WTC11 (cell line): ENCODE results near the gene BRICD5. TPM values are rescaled to one million over a fixed set of nuclear protein-coding genes. Genes with fewer than 3 reads are reported as not detected.

Source experiments
- ATAC-seq: fragments of 200-7000 bp; cut with Tn5 transposase; 2 replicates; pipeline ENCODE4 v1.10.0; 2021; ENCODE audit warnings: mild to moderate bottlenecking, moderate library complexity
- CTCF ChIA-PET: fragments of 300-600 bp; sonication (Branson Sonifier 250); formaldehyde crosslinking; loops from one replicate; lab custom pipeline; 2021; ENCODE audit warnings: antibody characterized with exemption; lab: Charles Lee
- POLR2A ChIA-PET: fragments of 350-600 bp; sonication (Branson Sonifier 250); formaldehyde crosslinking; loops from one replicate; lab custom pipeline; 2021; ENCODE audit warnings: antibody characterized with exemption; lab: Charles Lee
- DNase-seq: peaks from one replicate; pipeline ENCODE4 v3.0.0; 2021; ENCODE audit warnings: low spot score
- H3K27ac Mint-ChIP-seq: 2 replicates; pipeline ENCODE4 v1.8.0; 2021; ENCODE audit warnings: mixed read lengths
- H3K27me3 Mint-ChIP-seq: 2 replicates; pipeline ENCODE4 v1.8.0; 2021; ENCODE audit warnings: low read depth, mild to moderate bottlenecking, moderate library complexity, mixed read lengths
- H3K36me3 Mint-ChIP-seq: 2 replicates; pipeline ENCODE4 v1.8.0; 2021; ENCODE audit warnings: mixed read lengths
- H3K4me1 Mint-ChIP-seq: 2 replicates; pipeline ENCODE4 v1.8.0; 2022; ENCODE audit warnings: mixed read lengths
- H3K4me3 Mint-ChIP-seq: 2 replicates; pipeline ENCODE4 v1.8.0; 2021; ENCODE audit warnings: mild to moderate bottlenecking, moderate library complexity, mixed read lengths
- H3K9me3 Mint-ChIP-seq: 2 replicates; pipeline ENCODE4 v1.8.0; 2021; ENCODE audit warnings: mixed read lengths
- ATF1 ChIP-seq: sonication (generic); formaldehyde crosslinking; IDR thresholded peaks from 2 replicates; pipeline ENCODE4 v1.8.1; 2023; ENCODE audit warnings: mild to moderate bottlenecking, moderate library complexity, missing genetic modification reagents
- ATF6 ChIP-seq: sonication (generic); formaldehyde crosslinking; IDR thresholded peaks from 2 replicates; pipeline ENCODE4 v1.8.1; 2023; ENCODE audit warnings: mild to moderate bottlenecking, missing genetic modification reagents
- ELF4 ChIP-seq: sonication (generic); formaldehyde crosslinking; IDR thresholded peaks from 2 replicates; pipeline ENCODE4 v1.8.1; 2022; ENCODE audit warnings: low read depth, mild to moderate bottlenecking, moderate library complexity, missing genetic modification reagents
- EMX1 ChIP-seq: fragments of 250-450 bp; sonication (Bioruptor Pico); IDR thresholded peaks from 2 replicates; pipeline ENCODE4 v1.8.0; 2021; ENCODE audit warnings: mild to moderate bottlenecking
- ERG ChIP-seq: fragments of 250-450 bp; sonication (Bioruptor Pico); IDR thresholded peaks from 2 replicates; pipeline ENCODE4 v1.8.0; 2021; ENCODE audit warnings: mild to moderate bottlenecking
- ETV6 ChIP-seq: sonication (generic); formaldehyde crosslinking; IDR thresholded peaks from 2 replicates; pipeline ENCODE4 v1.8.1; 2022; ENCODE audit warnings: mild to moderate bottlenecking, missing genetic modification reagents
- FOXJ3 ChIP-seq: sonication (generic); formaldehyde crosslinking; IDR thresholded peaks from 2 replicates; pipeline ENCODE4 v1.9.0; 2021; ENCODE audit warnings: missing genetic modification reagents, mild to moderate bottlenecking, borderline replicate concordance
- FOXP1 ChIP-seq: sonication (generic); formaldehyde crosslinking; IDR thresholded peaks from 2 replicates; pipeline ENCODE4 v1.8.0; 2022; ENCODE audit warnings: missing genetic modification reagents, mild to moderate bottlenecking, moderate library complexity, borderline replicate concordance
- GABPB1 ChIP-seq: sonication (generic); formaldehyde crosslinking; IDR thresholded peaks from 2 replicates; pipeline ENCODE4 v1.8.1; 2023; ENCODE audit warnings: mild to moderate bottlenecking, missing genetic modification reagents
- NFATC4 ChIP-seq: fragments of 250-450 bp; sonication (Bioruptor Pico); IDR thresholded peaks from 2 replicates; pipeline ENCODE4 v1.9.0; 2021; ENCODE audit warnings: mild to moderate bottlenecking
- NR1H2 ChIP-seq: sonication (generic); formaldehyde crosslinking; IDR thresholded peaks from 2 replicates; pipeline ENCODE4 v1.9.0; 2021; ENCODE audit warnings: mild to moderate bottlenecking, moderate library complexity, missing genetic modification reagents
- PRRX2 ChIP-seq: fragments of 250-450 bp; sonication (Bioruptor Pico); IDR thresholded peaks from 2 replicates; pipeline ENCODE4 v1.8.0; 2021; ENCODE audit warnings: mild to moderate bottlenecking
- RELA ChIP-seq: sonication (generic); formaldehyde crosslinking; IDR thresholded peaks from 2 replicates; pipeline ENCODE4 v1.8.1; 2022; ENCODE audit warnings: missing genetic modification reagents, mild to moderate bottlenecking, borderline replicate concordance
- SMAD3 ChIP-seq: sonication (generic); formaldehyde crosslinking; IDR thresholded peaks from 2 replicates; pipeline ENCODE4 v1.8.0; 2022; ENCODE audit warnings: missing genetic modification reagents, mild to moderate bottlenecking, borderline replicate concordance
- ZNF138 ChIP-seq: sonication (generic); formaldehyde crosslinking; conservative IDR thresholded peaks from 2 replicates; pipeline ENCODE4 v1.8.1; 2022; ENCODE audit warnings: mild to moderate bottlenecking, moderate library complexity, missing genetic modification reagents
- ZNF317 ChIP-seq: sonication (generic); formaldehyde crosslinking; IDR thresholded peaks from 2 replicates; pipeline ENCODE4 v1.8.1; 2023; ENCODE audit warnings: low read depth, mild to moderate bottlenecking, moderate library complexity, missing genetic modification reagents, borderline replicate concordance
- total RNA-seq: library from RNA; stranded (reverse); gene quantifications from 3 replicates; pipeline ENCODE4 v1.2.3, GENCODE V29; 2021
- TF ChIP-seq, protein P1 (sequence below): sonication (generic); formaldehyde crosslinking; IDR thresholded peaks from 2 replicates; pipeline ENCODE4 v1.8.0; 2022; ENCODE audit warnings: mild to moderate bottlenecking, missing genetic modification reagents

BRICD5 gene
- total RNA-seq, 1 experiment from 2014 or later, result 13.6 TPM

- TF ChIP-seq ERG (CRISPR knock-in tag) (no peak), SMAD3 (CRISPR knock-in tag) (no peak), NR1H2 (CRISPR knock-in tag) (no peak)
Observed at GRCh38 chr16:2210009-2210332, 692 bp downstream of the BRICD5 start (continued).

GRCh38 chr16:2209258-2210008 is 1.2 kb downstream of the BRICD5 start:
- peaks cover 25% of the 10 kb centered on the region for H3K36me3 Mint-ChIP-seq
- H3K9me3 Mint-ChIP-seq, result no peaks in the 10 kb centered on the region
- H3K27me3 Mint-ChIP-seq, result no peaks in the 10 kb centered on the region; the same call in 1 of the 2 replicates
- no peak overlapping the region for H3K27ac Mint-ChIP-seq
- ChIA-PET POLR2A (interaction anchor here (0.5 to 1.9 kb wide), 4 partner anchors 42 to 162 kb away, joined by 4 to 10 read pairs (median 6); partner anchors contain the start of genes ECI1, NTHL1, TRAF7 and TSC2), CTCF (interaction anchor here (0.5 to 3.4 kb wide), 2 partner anchors 15 to 281 kb away, joined by 3 to 28 read pairs; no protein-coding TSS in a partner anchor)
- H3K4me1 Mint-ChIP-seq, result peaks cover 34% of the 10 kb centered on the region
- no peak for DNase-seq
- TF ChIP-seq FOXP1 (CRISPR knock-in tag) (no peak), ELF4 (CRISPR knock-in tag) (no peak), ZNF317 (CRISPR knock-in tag) (no peak), GABPB1 (no peak), ATF1 (no peak)
- ATAC-seq, result no peak
- no peak overlapping the region for H3K4me3 Mint-ChIP-seq

GRCh38 chr16:2208772-2209171 is 1.9 kb downstream of the BRICD5 start:
- DNase-seq (no peak), ATAC-seq (no peak)
- H3K4me1 Mint-ChIP-seq, result peaks cover 36% of the 10 kb centered on the region
- no peak overlapping the region for H3K27ac Mint-ChIP-seq
- ChIA-PET POLR2A (no interaction called here), CTCF (interaction anchor here (3.4 kb wide), 1 partner anchor 14 kb away, joined by 28 read pairs; no protein-coding TSS in a partner anchor)
- H3K36me3 Mint-ChIP-seq, result peaks cover 25% of the 10 kb centered on the region
- no peaks in the 10 kb centered on the region for H3K9me3 Mint-ChIP-seq
- peaks cover 1% of the 10 kb centered on the region for H3K27me3 Mint-ChIP-seq
- no peak for TF ChIP-seq ZNF138 (CRISPR knock-in tag)
- no peak for TF ChIP-seq FOXJ3 (CRISPR knock-in tag)
- TF ChIP-seq PRRX2, result no peak
- TF ChIP-seq GABPB1, result no peak
- H3K4me3 Mint-ChIP-seq, result no peak overlapping the region

DNA sequence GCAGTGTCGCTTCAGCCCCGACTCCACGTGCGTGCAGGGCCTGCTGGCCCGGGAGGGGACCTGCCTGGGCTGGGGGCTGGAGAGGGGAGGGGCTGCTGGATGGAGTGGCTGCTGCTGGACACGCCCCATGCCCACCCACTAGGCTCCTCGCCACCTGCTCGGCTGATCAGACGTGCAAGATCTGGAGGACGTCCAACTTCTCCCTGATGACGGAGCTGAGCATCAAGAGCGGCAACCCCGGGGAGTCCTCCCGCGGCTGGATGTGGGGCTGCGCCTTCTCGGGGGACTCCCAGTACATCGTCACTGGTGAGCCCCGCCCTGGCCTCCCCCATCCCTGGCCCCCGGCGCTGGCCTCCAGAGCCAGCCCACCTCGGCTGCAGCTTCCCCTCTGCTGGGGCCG is 2.4 kb downstream of the BRICD5 start:
- Mint-ChIP-seq H3K4me3 (no peak overlapping the region), H3K36me3 (peaks cover 22% of the 10 kb centered on the region), H3K27me3 (peaks cover 5% of the 10 kb centered on the region), H3K4me1 (peaks cover 32% of the 10 kb centered on the region), H3K27ac (no peak overlapping the region), H3K9me3 (no peaks in the 10 kb centered on the region)
- ChIA-PET CTCF (interaction anchor here (3.4 kb wide), 1 partner anchor 14 kb away, joined by 28 read pairs; no protein-coding TSS in a partner anchor), POLR2A (no interaction called here)
- DNase-seq (no peak), ATAC-seq (no peak)
- TF ChIP-seq NR1H2 (CRISPR knock-in tag), result no peak

DNA sequence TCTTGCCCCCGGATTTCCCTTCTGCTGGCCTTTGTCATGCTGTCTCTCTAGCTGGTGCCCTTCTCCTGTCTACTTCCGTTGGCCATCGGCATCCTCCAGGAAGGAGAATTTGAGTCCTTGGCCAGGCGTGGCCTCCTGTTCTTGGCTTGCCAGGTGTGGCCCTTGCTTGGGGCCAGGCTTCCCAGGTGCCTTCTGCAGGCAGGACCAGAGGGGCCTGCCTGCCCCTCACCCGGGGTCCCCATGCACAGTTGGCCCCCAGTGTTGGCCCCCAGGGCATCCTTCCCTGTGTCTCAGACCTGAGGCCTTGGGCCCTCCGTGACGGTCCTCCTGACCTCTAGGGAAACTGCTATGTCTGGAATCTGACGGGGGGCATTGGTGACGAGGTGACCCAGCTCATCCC is 2.8 kb downstream of the BRICD5 start:
- no peak for TF ChIP-seq FOXP1 (CRISPR knock-in tag)
- TF ChIP-seq NFATC4 (CRISPR knock-in tag), result no peak
- TF ChIP-seq ETV6 (CRISPR knock-in tag), result no peak
- TF ChIP-seq, protein P1, sequence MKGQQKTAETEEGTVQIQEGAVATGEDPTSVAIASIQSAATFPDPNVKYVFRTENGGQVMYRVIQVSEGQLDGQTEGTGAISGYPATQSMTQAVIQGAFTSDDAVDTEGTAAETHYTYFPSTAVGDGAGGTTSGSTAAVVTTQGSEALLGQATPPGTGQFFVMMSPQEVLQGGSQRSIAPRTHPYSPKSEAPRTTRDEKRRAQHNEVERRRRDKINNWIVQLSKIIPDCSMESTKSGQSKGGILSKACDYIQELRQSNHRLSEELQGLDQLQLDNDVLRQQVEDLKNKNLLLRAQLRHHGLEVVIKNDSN (CRISPR knock-in tag), result no peak
- no peak for TF ChIP-seq RELA
- TF ChIP-seq ATF6 (CRISPR knock-in tag), result no peak
- TF ChIP-seq EMX1 (CRISPR knock-in tag), result no peak
- no peak for TF ChIP-seq ELF4 (CRISPR knock-in tag)
- TF ChIP-seq, all 79 proteins: peak for 0
- no peaks in the 10 kb centered on the region for H3K9me3 Mint-ChIP-seq
- peaks cover 20% of the 10 kb centered on the region for H3K36me3 Mint-ChIP-seq
- CTCF ChIA-PET, result no interaction called here
- POLR2A ChIA-PET, result no interaction called here
- H3K27ac Mint-ChIP-seq, result no peak overlapping the region
- DNase-seq, result no peak
- H3K4me3 Mint-ChIP-seq, result peak overlapping the region; percentile 52
- no peak for ATAC-seq
- H3K27me3 Mint-ChIP-seq, result peaks cover 5% of the 10 kb centered on the region
- H3K4me1 Mint-ChIP-seq, result peaks cover 27% of the 10 kb centered on the region
